Prostate gland (tissue), 2 donors: ENCODE data around the gene GZF1. TPM values are rescaled to one million over a fixed set of nuclear protein-coding genes. Genes with fewer than 3 reads are reported as not detected.

ENCODE experiments used
- DNase-seq: peaks from one replicate; pipeline ENCODE4 v3.0.0-alpha.2; 2019; ENCODE audit warnings: low spot score
- H3K27ac ChIP-seq, 2 donors: fragments of 200-600 bp; sonication (generic); 2 replicates each; pipeline ENCODE4 v1.5.1; 2017 to 2019
- H3K27me3 ChIP-seq: fragments of 200-600 bp; sonication (generic); replicated peaks from 2 replicates; pipeline ENCODE4 v1.5.1; 2019; ENCODE audit not compliant: insufficient read depth
- H3K36me3 ChIP-seq, 2 donors: fragments of 200-600 bp; sonication (generic); 1 replicate in 1 of 2; 2 replicates in 1 of 2; pipeline versions ENCODE4 v1.5.1 to v1.8.1; 2017 to 2019
- H3K4me1 ChIP-seq: fragments of 200-600 bp; sonication (generic); replicated peaks from 2 replicates; pipeline ENCODE4 v1.5.1; 2019
- H3K4me3 ChIP-seq, 2 donors: fragments of 200-600 bp; sonication (generic); 2 replicates each; pipeline ENCODE4 v1.5.1; 2017 to 2019
- H3K9me3 ChIP-seq: fragments of 200-600 bp; sonication (generic); 2 replicates; pipeline ENCODE4 v1.5.1; 2017
- CTCF ChIP-seq, 4 experiments: fragments of 200-600 bp in 2 of 4; fragments of 450-650 bp in 2 of 4; sonication (generic) in 2 of 4; IDR thresholded peaks; 1 replicate in 3 of 4; 2 replicates in 1 of 4; pipeline ENCODE4 v1.5.1; 2016 to 2019; ENCODE audit warnings: antibody characterized with exemption in 4 of 4, mild to moderate bottlenecking in 2 of 4, moderate library complexity in 2 of 4
- POLR2A ChIP-seq: fragments of 450-650 bp; IDR thresholded peaks from one replicate; pipeline ENCODE4 v1.6.1; 2016; ENCODE audit warnings: antibody characterized with exemption, mild to moderate bottlenecking
- POLR2AphosphoS5 ChIP-seq: sonication (generic); formaldehyde crosslinking; IDR thresholded peaks from one replicate; pipeline ENCODE4 v1.6.1; 2017; ENCODE audit warnings: antibody characterized with exemption
- WGBS: methylation state at CpG from one replicate; pipeline ENCODE4 v1.1.5; 2018; 5-methylcytosine and 5-hydroxymethylcytosine counted together
- intact Hi-C: fragments of 100-400 bp; cut with DNase I; formaldehyde crosslinking; loops from one replicate; pipeline ENCODE4 v1.14.2; 2022
- total RNA-seq, 2 donors: library from RNA; depleted of rRNA; stranded (reverse); fragments of >200 nt; gene quantifications; one replicate each; pipeline ENCODE4 v1.1.0, GENCODE V29; 2016

GZF1 gene
- total RNA-seq, 2 donors from 2014 or later, result 9.4 to 45.3 TPM

GRCh38 chr20:23326774-23327173 lies 35.2 kb upstream of the GZF1 start:
- no peaks in the 10 kb centered on the region for H3K36me3 ChIP-seq
- no peak overlapping the region for H3K4me3 ChIP-seq
- intact Hi-C loops, result no loop called here
- TF ChIP-seq POLR2AphosphoS5 (no peak), POLR2A (no peak), CTCF (IDR thresholded peaks at IDR 0.05) (no peak)
- H3K27me3 ChIP-seq, result no peaks in the 10 kb centered on the region
- DNase-seq, result no peak
- no peaks in the 10 kb centered on the region for H3K4me1 ChIP-seq
- H3K27ac ChIP-seq, result no peak overlapping the region
- H3K9me3 ChIP-seq, result no peaks in the 10 kb centered on the region
- WGBS, result 89% methylated on average over 8 of the region's 8 CpGs

- no peak overlapping the region for H3K4me3 ChIP-seq
- no peaks in the 10 kb centered on the region for H3K9me3 ChIP-seq
- H3K27me3 ChIP-seq, result no peaks in the 10 kb centered on the region
- DNase-seq, result no peak
- TF ChIP-seq POLR2AphosphoS5 (no peak), CTCF (IDR thresholded peaks at IDR 0.05) (no peak), POLR2A (no peak)
- no peaks in the 10 kb centered on the region for H3K36me3 ChIP-seq
- H3K27ac ChIP-seq, result no peak overlapping the region
- 91% methylated on average over 15 of the region's 15 CpGs for WGBS
- H3K4me1 ChIP-seq, result no peaks in the 10 kb centered on the region
- intact Hi-C loops, result no loop called here
Observed at GRCh38 chr20:23327617-23328333, 34.2 kb upstream of the GZF1 start.

- 65% methylated on average over 8 of the region's 8 CpGs for WGBS
- TF ChIP-seq POLR2A (no peak), CTCF (IDR thresholded peaks at IDR 0.05) (no peak), POLR2AphosphoS5 (no peak)
- intact Hi-C loops, result no loop called here
- no peak overlapping the region for H3K4me3 ChIP-seq
- no peaks in the 10 kb centered on the region for H3K27me3 ChIP-seq
- no peak overlapping the region for H3K27ac ChIP-seq
- DNase-seq, result no peak
- H3K4me1 ChIP-seq, result no peaks in the 10 kb centered on the region
- H3K9me3 ChIP-seq, result no peaks in the 10 kb centered on the region
- H3K36me3 ChIP-seq, result no peaks in the 10 kb centered on the region
Observed at GRCh38 chr20:23331450-23332350, 30.3 kb upstream of the GZF1 start.

- H3K9me3 ChIP-seq, result no peaks in the 10 kb centered on the region
- no peaks in the 10 kb centered on the region for H3K36me3 ChIP-seq
- no peaks in the 10 kb centered on the region for H3K4me1 ChIP-seq
- TF ChIP-seq POLR2AphosphoS5 (no peak), CTCF (IDR thresholded peaks at IDR 0.05) (no peak), POLR2A (no peak)
- no peak overlapping the region for H3K4me3 ChIP-seq
- WGBS, result 35% methylated on average over 2 of the region's 2 CpGs
- no peak overlapping the region for H3K27ac ChIP-seq
- no peaks in the 10 kb centered on the region for H3K27me3 ChIP-seq
- intact Hi-C loops, result no loop called here
- DNase-seq, result no peak
Observed at GRCh38 chr20:23332467-23332866, 29.5 kb upstream of the GZF1 start.
